Pancreas (tissue), 10 donors: Measurements from ENCODE around the gene KCNAB2. TPM values are rescaled to one million over a fixed set of nuclear protein-coding genes. Genes with fewer than 3 reads are reported as not detected.

Experiments used
- ATAC-seq, 4 donors: fragments of 200-7000 bp; cut with Tn5 transposase; one replicate each; pipeline versions ENCODE4 v1.8.0 to v1.9.1; 2020; ENCODE audit warnings: mild to moderate bottlenecking in 4 of 4, moderate library complexity in 4 of 4
- DNase-seq, 6 donors: peaks; one replicate each; pipeline ENCODE4 v3.0.0-alpha.2; 2020
- FAIRE-seq: peaks from 2 replicates; lab custom pipeline; 2012; peaks lifted over from hg19 to GRCh38; lab: Jason Lieb, UNC
- H3K27ac ChIP-seq, 4 donors: fragments of 200-600 bp; sonication (generic); 1 replicate in 3 of 4; 2 replicates in 1 of 4; pipeline versions ENCODE4 v1.5.0 to v1.8.0; 2020
- H3K27me3 ChIP-seq, 4 donors: fragments of 200-600 bp; one replicate each; pipeline ENCODE4 v1.8.0; 2021
- H3K36me3 ChIP-seq, 3 donors: fragments of 200-600 bp; sonication (generic) in 1 of 3; one replicate each; pipeline versions ENCODE4 v1.5.0 to v1.8.0; 2020 to 2021
- H3K4me1 ChIP-seq, 3 donors: fragments of 200-600 bp; one replicate each; pipeline ENCODE4 v1.8.0; 2021
- H3K4me3 ChIP-seq, 4 donors: fragments of 200-600 bp; sonication (generic) in 2 of 4; one replicate each; pipeline versions ENCODE4 v1.5.0 to v1.8.0; 2020 to 2021
- H3K9me3 ChIP-seq, 4 donors: fragments of 200-600 bp; one replicate each; pipeline ENCODE4 v1.8.0; 2021
- whole genome bisulfite sequencing, 2 donors: extraction: QIAGEN DNeasy Blood & Tissue Kit; methylation state at CpG; one replicate each; pipeline ENCODE4 v1.1.7; 2013; 5-methylcytosine and 5-hydroxymethylcytosine counted together
- intact Hi-C, 3 donors: fragments of 100-400 bp; cut with DNase I; formaldehyde crosslinking; loops; one replicate each; pipeline versions ENCODE4 v1.11.1 to v1.14.2; 2022
- polyA plus RNA-seq, 2 donors: library from polyadenylated mRNA; stranded (reverse); fragments of 200-250 nt; gene quantifications; one replicate each; pipeline ENCODE4 v1.2.3, GENCODE V29; 2013
- total RNA-seq, 6 donors: library from RNA; stranded (reverse); fragmentation: NEBNext Ultra II Directional in 4 of 6; extraction: Animal tissue kit (Norgen Biotek cat#: 25700) in 4 of 6; gene quantifications; one replicate each; pipeline versions ENCODE4 v1.2.1 to v1.2.4, GENCODE V29; 2021 to 2023
- TF ChIP-seq, protein P1 (sequence below), 4 donors: fragments of 200-600 bp; sonication (generic) in 3 of 4; IDR thresholded peaks; one replicate each; pipeline versions ENCODE4 v1.5.0 to v1.8.0; 2021; ENCODE audit warnings: antibody characterized with exemption in 4 of 4
- donor health status: healthy with polysubstance abuse.
- donor health status: DM: no; HTN: no; CAD: no; lungs with moderate emphysema.
- donor health status: DM: no; HTN: no; CAD: no.
- donor health status: control.
- donor health status: control.
- donor health status: Bipolar disorder and iron deficiency.
- donor health status: DM: yes; HTN: yes; CAD: no.
- donor health status: DM: no; HTN: no; CAD: no.
- donor health status: DM: no; HTN: no; CAD: no.
- donor health status: DM: yes; HTN: yes; CAD: no.

The KCNAB2 gene
- total and polyA plus RNA-seq, 8 donors, result 1.2 to 9.0 (median 4.3) TPM

DNA sequence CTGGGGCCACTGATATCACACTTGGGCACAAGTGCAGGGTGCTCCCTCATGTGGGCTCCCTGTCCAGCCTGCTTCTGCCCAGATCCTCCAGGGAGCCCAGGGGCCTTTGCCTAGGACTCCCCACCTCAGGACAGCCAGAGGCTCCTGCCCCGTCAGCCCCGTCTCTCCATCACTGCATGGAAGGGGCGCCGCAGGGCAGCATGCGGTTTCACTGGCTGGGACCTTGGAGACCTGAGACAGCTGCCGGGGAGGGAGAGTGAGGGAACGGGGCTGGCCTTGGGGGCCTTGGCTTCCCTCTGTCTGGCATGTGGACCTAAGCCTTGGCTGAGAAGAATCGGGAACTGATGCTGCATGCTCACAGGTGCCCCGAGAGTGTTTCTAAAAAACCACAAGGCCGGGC, 46.5 kb downstream of the KCNAB2 start:
- FAIRE-seq, result no peak

DNA sequence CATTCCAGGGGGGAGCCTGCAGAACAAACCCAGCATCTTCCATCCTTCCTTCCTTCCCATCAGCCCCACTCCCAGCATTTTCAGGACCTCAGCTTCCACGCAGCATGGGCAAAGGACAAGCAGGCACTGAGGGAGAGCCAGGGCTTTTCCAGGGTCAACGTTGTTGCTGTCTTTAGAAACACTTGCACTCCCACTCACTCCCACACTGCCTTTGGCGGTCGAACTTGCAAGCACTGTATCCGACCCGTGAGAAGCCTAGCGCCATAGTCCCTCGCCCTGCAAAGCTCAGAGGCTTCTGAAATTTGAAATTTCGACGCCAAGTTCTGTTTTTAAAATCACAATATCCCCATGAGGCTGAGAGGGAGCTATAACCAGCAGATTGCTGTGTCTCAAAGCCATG, 47.4 kb downstream of the KCNAB2 start:
- H3K36me3 ChIP-seq, result no peaks in the 10 kb centered on the region
- no peaks in the 10 kb centered on the region for H3K4me1 ChIP-seq
- DNase-seq (no peak), ATAC-seq (no peak), FAIRE-seq (no peak)
- no peaks in the 10 kb centered on the region for H3K9me3 ChIP-seq
- TF ChIP-seq, protein P1, sequence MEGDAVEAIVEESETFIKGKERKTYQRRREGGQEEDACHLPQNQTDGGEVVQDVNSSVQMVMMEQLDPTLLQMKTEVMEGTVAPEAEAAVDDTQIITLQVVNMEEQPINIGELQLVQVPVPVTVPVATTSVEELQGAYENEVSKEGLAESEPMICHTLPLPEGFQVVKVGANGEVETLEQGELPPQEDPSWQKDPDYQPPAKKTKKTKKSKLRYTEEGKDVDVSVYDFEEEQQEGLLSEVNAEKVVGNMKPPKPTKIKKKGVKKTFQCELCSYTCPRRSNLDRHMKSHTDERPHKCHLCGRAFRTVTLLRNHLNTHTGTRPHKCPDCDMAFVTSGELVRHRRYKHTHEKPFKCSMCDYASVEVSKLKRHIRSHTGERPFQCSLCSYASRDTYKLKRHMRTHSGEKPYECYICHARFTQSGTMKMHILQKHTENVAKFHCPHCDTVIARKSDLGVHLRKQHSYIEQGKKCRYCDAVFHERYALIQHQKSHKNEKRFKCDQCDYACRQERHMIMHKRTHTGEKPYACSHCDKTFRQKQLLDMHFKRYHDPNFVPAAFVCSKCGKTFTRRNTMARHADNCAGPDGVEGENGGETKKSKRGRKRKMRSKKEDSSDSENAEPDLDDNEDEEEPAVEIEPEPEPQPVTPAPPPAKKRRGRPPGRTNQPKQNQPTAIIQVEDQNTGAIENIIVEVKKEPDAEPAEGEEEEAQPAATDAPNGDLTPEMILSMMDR (IDR thresholded peaks at IDR 0.05), result no peak
- 58 to 71% methylated on average over 10 of the region's 10 CpGs for WGBS, 2 donors
- no peaks in the 10 kb centered on the region for H3K27me3 ChIP-seq
- H3K27ac ChIP-seq, result no peak overlapping the region
- intact Hi-C loops, result no loop called here
- H3K4me3 ChIP-seq, result no peak overlapping the region

More for the DNA sequence above, 46.5 kb downstream of the KCNAB2 start:
- Histone ChIP-seq H3K4me1 (no peaks in the 10 kb centered on the region), H3K27ac (no peak overlapping the region), H3K36me3 (no peaks in the 10 kb centered on the region), H3K9me3 (no peaks in the 10 kb centered on the region), H3K27me3 (no peaks in the 10 kb centered on the region), H3K4me3 (no peak overlapping the region)
- intact Hi-C loops, result no loop called here
- DNase-seq, result peak in 2 of 6 donors; percentile 3 to 52
- no peak for ATAC-seq
- TF ChIP-seq, protein P1 (IDR thresholded peaks at IDR 0.05), result no peak
- WGBS, 2 donors, result 48 to 49% methylated on average over 10 of the region's 10 CpGs

DNA sequence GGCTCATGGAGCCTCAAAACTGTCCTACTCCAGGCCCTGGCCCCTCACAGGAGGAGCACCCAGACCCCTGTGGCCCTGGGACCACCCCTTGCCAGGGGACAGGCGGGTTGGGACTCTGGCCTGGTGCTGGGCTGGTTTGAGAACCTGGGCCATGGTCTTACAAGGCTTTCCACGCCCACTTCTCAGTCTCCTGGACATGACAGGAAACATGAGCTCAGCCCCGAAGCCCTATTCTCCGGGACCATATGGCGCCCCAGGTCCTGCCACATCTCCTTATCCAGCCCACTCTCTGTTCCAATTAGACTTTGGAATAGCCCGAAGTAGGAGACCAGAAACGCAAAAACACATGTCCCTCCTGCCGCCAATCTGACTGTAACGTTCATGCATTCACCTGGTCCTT, 47.9 kb downstream of the KCNAB2 start:
- H3K4me1 ChIP-seq, result no peaks in the 10 kb centered on the region
- H3K27me3 ChIP-seq, result no peaks in the 10 kb centered on the region
- DNase-seq, result peak in 1 of 6 donors; percentile 46
- WGBS, 2 donors, result 70 to 81% methylated on average over 9 of the region's 9 CpGs
- H3K9me3 ChIP-seq, result no peaks in the 10 kb centered on the region
- TF ChIP-seq, protein P1 (IDR thresholded peaks at IDR 0.05), result no peak
- no peaks in the 10 kb centered on the region for H3K36me3 ChIP-seq
- ATAC-seq, result no peak
- FAIRE-seq, result no peak
- intact Hi-C loops, result no loop called here
- H3K27ac ChIP-seq, result no peak overlapping the region
- no peak overlapping the region for H3K4me3 ChIP-seq

DNA sequence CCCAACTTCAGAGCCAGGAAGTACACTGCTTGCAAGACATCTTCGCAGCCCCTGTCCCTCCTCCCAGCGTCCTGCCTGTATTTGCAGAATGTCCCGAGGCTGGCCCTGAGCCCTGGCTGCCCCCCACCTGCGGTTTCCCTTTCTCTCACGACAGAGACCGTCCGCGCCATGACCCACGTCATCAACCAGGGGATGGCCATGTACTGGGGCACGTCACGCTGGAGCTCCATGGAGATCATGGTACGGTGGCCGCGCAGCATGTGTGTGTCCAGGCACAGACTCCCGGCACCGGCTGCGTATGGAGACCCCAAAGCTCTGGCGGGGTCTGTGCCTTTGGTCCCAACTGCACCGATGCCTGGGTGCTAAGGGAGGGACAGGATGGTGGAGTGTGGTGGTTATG, 48.6 kb downstream of the KCNAB2 start:
- Histone ChIP-seq H3K36me3 (no peaks in the 10 kb centered on the region), H3K27ac (no peak overlapping the region), H3K27me3 (no peaks in the 10 kb centered on the region), H3K4me1 (no peaks in the 10 kb centered on the region), H3K9me3 (no peaks in the 10 kb centered on the region), H3K4me3 (no peak overlapping the region)
- DNase-seq, result peak in 2 of 6 donors; percentile 13 to 47
- ATAC-seq, result no peak
- TF ChIP-seq, protein P1 (IDR thresholded peaks at IDR 0.05), result no peak
- no peak for FAIRE-seq
- intact Hi-C loops, result no loop called here
- 78 to 88% methylated on average over 19 of the region's 19 CpGs for WGBS, 2 donors

DNA sequence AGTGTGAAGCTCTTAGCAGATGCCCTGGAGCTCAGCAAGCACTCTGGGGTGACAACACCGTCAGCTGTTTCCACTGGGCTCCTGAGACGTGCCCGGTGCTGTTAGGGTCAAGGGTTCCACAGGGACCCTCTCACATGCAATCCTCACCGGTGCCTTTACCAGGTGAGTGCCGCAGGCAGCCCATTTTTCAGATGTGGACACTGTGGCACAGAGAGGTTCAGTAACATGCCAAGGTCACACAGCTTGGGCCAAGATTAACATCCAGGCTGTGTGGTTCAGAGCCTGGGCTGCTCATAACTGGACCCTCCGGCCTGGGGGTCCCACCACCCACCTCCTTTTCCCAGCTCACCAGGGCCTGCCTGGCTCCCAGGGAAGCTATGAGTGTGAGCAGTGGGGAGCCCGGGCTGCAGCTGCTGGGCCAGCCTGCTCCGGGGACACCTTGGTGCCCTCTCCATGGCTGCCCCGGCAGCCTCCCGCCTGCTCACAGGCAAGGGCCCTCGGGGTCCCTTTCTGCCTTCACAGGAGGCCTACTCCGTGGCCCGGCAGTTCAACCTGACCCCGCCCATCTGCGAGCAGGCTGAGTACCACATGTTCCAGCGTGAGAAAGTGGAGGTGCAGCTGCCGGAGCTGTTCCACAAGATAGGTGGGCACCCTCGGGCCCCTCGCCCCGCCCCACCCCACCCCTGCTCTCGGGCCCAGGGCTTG, 49.3 kb downstream of the KCNAB2 start:
- no peaks in the 10 kb centered on the region for H3K4me1 ChIP-seq
- no peaks in the 10 kb centered on the region for H3K36me3 ChIP-seq
- 64 to 72% methylated on average over 20 to 21 of the region's 21 CpGs for WGBS, 2 donors
- DNase-seq, result peak in 2 of 6 donors; percentile 16 to 38
- no peaks in the 10 kb centered on the region for H3K9me3 ChIP-seq
- no peaks in the 10 kb centered on the region for H3K27me3 ChIP-seq
- ATAC-seq, result no peak
- FAIRE-seq, result no peak
- intact Hi-C loops, result no loop called here
- no peak overlapping the region for H3K27ac ChIP-seq
- TF ChIP-seq, protein P1 (IDR thresholded peaks at IDR 0.05), result no peak
- no peak overlapping the region for H3K4me3 ChIP-seq
